ENCODE measurements around the gene RUSF1. TPM values are rescaled to one million over a fixed set of nuclear protein-coding genes. Genes with fewer than 3 reads are reported as not detected.
"Not testable (repeated sequence)": the region's sequence is repeated elsewhere in the genome, so short reads cannot be mapped to it uniquely, and the experiment has no call there.

RUSF1 gene
- polyA plus RNA-seq, 1 of the 3 experiments (the other 2 are of a cell fraction) = 36.5 TPM

DNA sequence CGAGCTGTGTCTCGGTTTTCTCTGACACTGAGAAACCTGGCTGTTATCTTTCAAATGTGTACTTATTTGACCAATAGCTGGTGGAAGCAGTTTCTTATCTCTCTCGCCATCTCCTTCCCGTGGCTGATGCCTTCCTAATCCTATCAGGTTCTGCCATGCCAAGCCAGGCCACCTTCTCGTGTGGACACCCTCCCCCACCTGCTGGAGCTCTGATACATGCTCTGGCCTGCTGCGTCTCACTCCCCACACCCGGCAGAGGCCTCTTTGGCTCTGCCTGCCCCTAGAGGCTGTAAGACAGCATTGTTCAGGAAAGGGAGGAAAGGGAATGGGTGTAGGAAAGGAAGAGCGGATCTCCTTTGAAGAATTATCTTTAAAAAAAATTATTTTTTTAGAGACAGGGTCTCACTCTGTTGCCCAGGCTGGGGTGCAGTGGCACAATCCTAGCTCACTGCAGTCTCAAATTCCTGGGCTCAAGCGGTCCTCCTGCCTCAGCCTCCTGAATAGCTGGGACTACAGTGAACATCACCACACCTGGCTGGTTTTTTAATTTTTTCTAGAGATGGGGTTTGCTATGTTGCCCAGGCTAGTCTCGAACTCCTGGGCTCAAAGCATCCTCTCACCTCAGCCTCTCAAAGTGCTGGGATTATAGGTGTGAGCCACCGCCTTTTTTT is 56.4 kb downstream of the RUSF1 start (continued):
- peak; percentile 80 for TF ChIP-seq CHD2 (IDR thresholded peaks at IDR 0.05; ENCODE audit: low read length, partially characterized antibody)
- TF ChIP-seq, protein P1, sequence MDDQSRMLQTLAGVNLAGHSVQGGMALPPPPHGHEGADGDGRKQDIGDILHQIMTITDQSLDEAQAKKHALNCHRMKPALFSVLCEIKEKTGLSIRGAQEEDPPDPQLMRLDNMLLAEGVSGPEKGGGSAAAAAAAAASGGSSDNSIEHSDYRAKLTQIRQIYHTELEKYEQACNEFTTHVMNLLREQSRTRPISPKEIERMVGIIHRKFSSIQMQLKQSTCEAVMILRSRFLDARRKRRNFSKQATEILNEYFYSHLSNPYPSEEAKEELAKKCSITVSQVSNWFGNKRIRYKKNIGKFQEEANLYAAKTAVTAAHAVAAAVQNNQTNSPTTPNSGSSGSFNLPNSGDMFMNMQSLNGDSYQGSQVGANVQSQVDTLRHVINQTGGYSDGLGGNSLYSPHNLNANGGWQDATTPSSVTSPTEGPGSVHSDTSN (IDR thresholded peaks at IDR 0.05) = no peak

GRCh38 chr16:31451201-31451600 is 57.0 kb downstream of the RUSF1 start:
- Histone ChIP-seq H2AFZ (ENCODE audit: low read depth) (no peak overlapping the region), H3K27me3 (ENCODE audit: insufficient read depth) (no peaks in the 10 kb centered on the region), H4K20me1 (ENCODE audit: insufficient read depth) (peaks cover 18% of the 10 kb centered on the region), H3F3A (replicated peaks; ENCODE audit: insufficient read depth) (peaks cover 24% of the 10 kb centered on the region), H3K4me3 (ENCODE audit: low read depth in 2 of 2, low read length in 1 of 2) (no peak overlapping the region), H3K36me3 (replicated peaks in 1 of 2; ENCODE audit: control insufficient read depth in 1 of 2, insufficient read depth in 2 of 2, low read length in 1 of 2) (peaks cover 0 to 5% of the 10 kb centered on the region in 2 experiments), H3K9ac (no peak overlapping the region), H3K4me1 (ENCODE audit: control insufficient read depth in 1 of 2, insufficient read depth in 2 of 2, low read depth in 1 of 2, low read length in 1 of 2) (peaks cover 25 to 39% of the 10 kb centered on the region in 2 experiments; a peak in 3 of 4 replicates), H3K9me2 (no peaks in the 10 kb centered on the region), H3K4me2 (peak overlapping the region; percentile 62; the same call in 1 of the 2 replicates), H3K79me2 (ENCODE audit: insufficient read depth) (peaks cover 38% of the 10 kb centered on the region), H3K27ac (ENCODE audit: low read depth in 2 of 2, low read length in 1 of 2) (peak overlapping the region in 1 of 2 experiments; percentile 95; a peak in 2 of 4 replicates), H3K9me3 (no peaks in the 10 kb centered on the region)
- no peak for TF ChIP-seq JUND (IDR thresholded peaks at IDR 0.05)
- no peak for TF ChIP-seq TAF1 (IDR thresholded peaks at IDR 0.05; ENCODE audit: borderline replicate concordance, low read depth, low read length)
- TF ChIP-seq, protein P2, sequence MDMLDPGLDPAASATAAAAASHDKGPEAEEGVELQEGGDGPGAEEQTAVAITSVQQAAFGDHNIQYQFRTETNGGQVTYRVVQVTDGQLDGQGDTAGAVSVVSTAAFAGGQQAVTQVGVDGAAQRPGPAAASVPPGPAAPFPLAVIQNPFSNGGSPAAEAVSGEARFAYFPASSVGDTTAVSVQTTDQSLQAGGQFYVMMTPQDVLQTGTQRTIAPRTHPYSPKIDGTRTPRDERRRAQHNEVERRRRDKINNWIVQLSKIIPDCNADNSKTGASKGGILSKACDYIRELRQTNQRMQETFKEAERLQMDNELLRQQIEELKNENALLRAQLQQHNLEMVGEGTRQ (IDR thresholded peaks at IDR 0.05; ENCODE audit: borderline replicate concordance, low read depth, low read length) = no peak
- TF ChIP-seq, protein P1 (IDR thresholded peaks at IDR 0.05) = no peak
- no peak for TF ChIP-seq TEAD4 (IDR thresholded peaks at IDR 0.05; ENCODE audit: borderline replicate concordance, insufficient read depth)
- no peak for TF ChIP-seq EP300 (IDR thresholded peaks at IDR 0.05; ENCODE audit: borderline replicate concordance in 1 of 2, low read depth in 1 of 2, low read length in 1 of 2)
- TF ChIP-seq EZH2phosphoT487 (IDR thresholded peaks at IDR 0.05; ENCODE audit: borderline replicate concordance, low read depth) = no peak
- no peak for TF ChIP-seq FOSL2 (IDR thresholded peaks at IDR 0.05; ENCODE audit: borderline replicate concordance, low read depth)
- TF ChIP-seq, protein P3, sequence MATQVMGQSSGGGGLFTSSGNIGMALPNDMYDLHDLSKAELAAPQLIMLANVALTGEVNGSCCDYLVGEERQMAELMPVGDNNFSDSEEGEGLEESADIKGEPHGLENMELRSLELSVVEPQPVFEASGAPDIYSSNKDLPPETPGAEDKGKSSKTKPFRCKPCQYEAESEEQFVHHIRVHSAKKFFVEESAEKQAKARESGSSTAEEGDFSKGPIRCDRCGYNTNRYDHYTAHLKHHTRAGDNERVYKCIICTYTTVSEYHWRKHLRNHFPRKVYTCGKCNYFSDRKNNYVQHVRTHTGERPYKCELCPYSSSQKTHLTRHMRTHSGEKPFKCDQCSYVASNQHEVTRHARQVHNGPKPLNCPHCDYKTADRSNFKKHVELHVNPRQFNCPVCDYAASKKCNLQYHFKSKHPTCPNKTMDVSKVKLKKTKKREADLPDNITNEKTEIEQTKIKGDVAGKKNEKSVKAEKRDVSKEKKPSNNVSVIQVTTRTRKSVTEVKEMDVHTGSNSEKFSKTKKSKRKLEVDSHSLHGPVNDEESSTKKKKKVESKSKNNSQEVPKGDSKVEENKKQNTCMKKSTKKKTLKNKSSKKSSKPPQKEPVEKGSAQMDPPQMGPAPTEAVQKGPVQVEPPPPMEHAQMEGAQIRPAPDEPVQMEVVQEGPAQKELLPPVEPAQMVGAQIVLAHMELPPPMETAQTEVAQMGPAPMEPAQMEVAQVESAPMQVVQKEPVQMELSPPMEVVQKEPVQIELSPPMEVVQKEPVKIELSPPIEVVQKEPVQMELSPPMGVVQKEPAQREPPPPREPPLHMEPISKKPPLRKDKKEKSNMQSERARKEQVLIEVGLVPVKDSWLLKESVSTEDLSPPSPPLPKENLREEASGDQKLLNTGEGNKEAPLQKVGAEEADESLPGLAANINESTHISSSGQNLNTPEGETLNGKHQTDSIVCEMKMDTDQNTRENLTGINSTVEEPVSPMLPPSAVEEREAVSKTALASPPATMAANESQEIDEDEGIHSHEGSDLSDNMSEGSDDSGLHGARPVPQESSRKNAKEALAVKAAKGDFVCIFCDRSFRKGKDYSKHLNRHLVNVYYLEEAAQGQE (IDR thresholded peaks at IDR 0.05; ENCODE audit: low read depth, low read length) = no peak
- ChIA-PET POLR2A (interaction anchor here (0.7 to 2.3 kb wide), 5 partner anchors 8 to 271 kb away, joined by 3 to 11 read pairs (median 4); partner anchors contain the start of genes ARMC5, FUS and ZNF843), CTCF (interaction anchor here (0.9 to 2.6 kb wide), 12 partner anchors 9 to 467 kb away, joined by 3 to 33 read pairs (median 4); partner anchors contain the start of genes HSD3B7 and ZNF843)
- no peak for DNase-seq
- WGBS (ENCODE audit: low lambda C conversion rate) = 75% methylated on average over 5 of the region's 5 CpGs

GRCh38 chr16:31445931-31446330 is 62.3 kb downstream of the RUSF1 start:
- not testable (repeated sequence) for H3K9me2 ChIP-seq; DNase-seq; H2AFZ ChIP-seq (ENCODE audit: low read depth); H3F3A ChIP-seq (replicated peaks; ENCODE audit: insufficient read depth); H3K9me3 ChIP-seq; H3K27me3 ChIP-seq (ENCODE audit: insufficient read depth); H4K20me1 ChIP-seq (ENCODE audit: insufficient read depth); H3K4me1 ChIP-seq (ENCODE audit: control insufficient read depth in 1 of 2, insufficient read depth in 2 of 2, low read depth in 1 of 2, low read length in 1 of 2); H3K9ac ChIP-seq; H3K4me2 ChIP-seq; H3K36me3 ChIP-seq (replicated peaks in 1 of 2; ENCODE audit: control insufficient read depth in 1 of 2, insufficient read depth in 2 of 2, low read length in 1 of 2); H3K4me3 ChIP-seq (ENCODE audit: low read depth in 2 of 2, low read length in 1 of 2); H3K79me2 ChIP-seq (ENCODE audit: insufficient read depth); H3K27ac ChIP-seq (ENCODE audit: low read depth in 2 of 2, low read length in 1 of 2)
- ChIA-PET CTCF (interaction anchor here (0.9 to 6.7 kb wide), 4 partner anchors 12 to 462 kb away, joined by 3 to 80 read pairs (median 25); partner anchors contain the start of genes ARMC5 and HSD3B7), POLR2A (interaction anchor here (0.6 to 1.2 kb wide), 2 partner anchors 14 to 324 kb away, joined by 3 to 4 read pairs; no protein-coding TSS in a partner anchor)
- 79% methylated on average over 6 of the region's 6 CpGs for WGBS (ENCODE audit: low lambda C conversion rate)
